H1 (cell line): ENCODE results near the gene HIVEP2. TPM values are rescaled to one million over a fixed set of nuclear protein-coding genes. Genes with fewer than 3 reads are reported as not detected.
A peak's percentile ranks its signal among the peaks of the same experiment; 100 is the strongest.

Source experiments
- CTCF ChIA-PET: fragments of 300-600 bp; sonication (Branson Sonifier 250); formaldehyde crosslinking; loops from one replicate; lab custom pipeline; 2021; ENCODE audit not compliant: partially characterized antibody; lab: Charles Lee
- POLR2A ChIA-PET: fragments of 300-600 bp; sonication (Branson Sonifier 250); formaldehyde crosslinking; loops from one replicate; lab custom pipeline; 2021; ENCODE audit warnings: inconsistent platforms; ENCODE audit not compliant: partially characterized antibody; lab: Charles Lee
- DNase-seq, 2 experiments: peaks; one replicate each; pipeline versions ENCODE4 v3.0.0 to v3.0.0-alpha.2; 2010 to 2022; ENCODE audit warnings: low spot score in 2 of 2, low read depth in 1 of 2, mixed read lengths in 1 of 2
- FAIRE-seq: peaks from 2 replicates; lab custom pipeline; 2011; peaks lifted over from hg19 to GRCh38; lab: Jason Lieb, UNC
- H2AFZ ChIP-seq: 2 replicates; pipeline ENCODE4 v1.8.1; 2012; ENCODE audit warnings: low read length, inconsistent platforms
- H2AK5ac ChIP-seq: 2 replicates; pipeline ENCODE4 v1.6.1; 2013; ENCODE audit warnings: low read depth, low read length
- H2BK120ac ChIP-seq: replicated peaks from 2 replicates; pipeline ENCODE3; 2013; ENCODE audit warnings: low read depth, low read length, inconsistent platforms
- H2BK12ac ChIP-seq: 2 replicates; pipeline ENCODE4 v1.6.1; 2013; ENCODE audit warnings: low read depth, low read length
- H2BK15ac ChIP-seq: 2 replicates; pipeline ENCODE4 v1.6.1; 2013; ENCODE audit warnings: low read length
- H2BK20ac ChIP-seq: 2 replicates; pipeline ENCODE4 v1.6.1; 2013; ENCODE audit warnings: low read length
- H2BK5ac ChIP-seq: 2 replicates; pipeline ENCODE4 v1.6.1; 2013; ENCODE audit warnings: low read depth, low read length
- H3K14ac ChIP-seq: 2 replicates; pipeline ENCODE4 v1.6.1; 2013; ENCODE audit warnings: inconsistent platforms; ENCODE audit not compliant: insufficient read length
- H3K18ac ChIP-seq: 2 replicates; pipeline ENCODE4 v1.6.1; 2013; ENCODE audit warnings: low read length; ENCODE audit errors: extremely low read depth
- H3K23ac ChIP-seq: 2 replicates; pipeline ENCODE4 v1.6.1; 2013; ENCODE audit warnings: inconsistent platforms; ENCODE audit not compliant: insufficient read length
- H3K23me2 ChIP-seq: 2 replicates; pipeline ENCODE4 v1.6.1; 2013; ENCODE audit warnings: low read depth, low read length
- H3K27ac ChIP-seq: 2 replicates; pipeline ENCODE4 v1.6.1; 2011; ENCODE audit warnings: low read depth, low read length, inconsistent platforms
- H3K27me3 ChIP-seq, 4 experiments: replicated peaks in 1 of 4; 1 replicate in 1 of 4; 2 replicates in 3 of 4; pipeline versions ENCODE4 v1.6.1 to v1.8.1; 2011 to 2013; ENCODE audit warnings: low read length in 3 of 4, mild to moderate bottlenecking in 3 of 4, inconsistent platforms in 2 of 4, mixed read lengths in 2 of 4, moderate library complexity in 1 of 4; ENCODE audit not compliant: control insufficient read depth in 3 of 4, insufficient read depth in 3 of 4; ENCODE audit errors: extremely low read depth in 1 of 4
- H3K36me3 ChIP-seq, 4 experiments: 2 replicates each; pipeline versions ENCODE4 v1.6.1 to v1.8.1; 2011 to 2013; ENCODE audit warnings: mild to moderate bottlenecking in 4 of 4, low read length in 3 of 4, moderate library complexity in 2 of 4, control low read depth in 1 of 4, inconsistent platforms in 1 of 4; ENCODE audit not compliant: insufficient read depth in 4 of 4, control insufficient read depth in 2 of 4
- H3K4ac ChIP-seq: replicated peaks from 2 replicates; pipeline ENCODE3; 2013; ENCODE audit warnings: low read length, low read depth, mixed read lengths, inconsistent platforms; ENCODE audit not compliant: insufficient read length
- H3K4me1 ChIP-seq, 4 experiments: replicated peaks in 1 of 4; 1 replicate in 1 of 4; 2 replicates in 3 of 4; pipeline versions ENCODE4 v1.6.1 to v1.8.1; 2011 to 2013; ENCODE audit warnings: low read length in 3 of 4, inconsistent platforms in 2 of 4, mixed read lengths in 1 of 4; ENCODE audit not compliant: insufficient read depth in 4 of 4, control insufficient read depth in 3 of 4
- H3K4me2 ChIP-seq, 2 experiments: 2 replicates each; pipeline versions ENCODE4 v1.6.1 to v1.8.1; 2011 to 2013; ENCODE audit warnings: low read depth in 2 of 2, low read length in 2 of 2, control low read depth in 1 of 2, inconsistent platforms in 1 of 2, mild to moderate bottlenecking in 1 of 2; ENCODE audit not compliant: insufficient read depth in 1 of 2
- H3K4me3 ChIP-seq, 4 experiments: fragments of 200-600, 300-600 bp in 1 of 4; sonication (generic), shearing (Covaris generic), sonication (Bioruptor Twin) in 1 of 4; 2 replicates each; pipeline versions ENCODE4 v1.5.1 to v1.8.1; 2011 to 2016; ENCODE audit warnings: low read length in 4 of 4, low read depth in 3 of 4, control low read depth in 2 of 4, inconsistent platforms in 2 of 4, mild to moderate bottlenecking in 2 of 4, mixed read lengths in 1 of 4, moderate library complexity in 1 of 4; ENCODE audit not compliant: insufficient read depth in 2 of 4; ENCODE audit errors: extremely low read depth in 1 of 4
- H3K56ac ChIP-seq: replicated peaks from 2 replicates; pipeline ENCODE3; 2013; ENCODE audit warnings: low read depth, mild to moderate bottlenecking, mixed read lengths, low read length, inconsistent platforms; ENCODE audit not compliant: insufficient read length
- H3K79me1 ChIP-seq: 2 replicates; pipeline ENCODE4 v1.6.1; 2013; ENCODE audit warnings: low read depth, low read length, control low read depth
- H3K79me2 ChIP-seq, 2 experiments: 2 replicates each; pipeline versions ENCODE4 v1.6.1 to v1.8.1; 2012 to 2013; ENCODE audit warnings: low read length in 2 of 2, mild to moderate bottlenecking in 2 of 2, inconsistent platforms in 1 of 2; ENCODE audit not compliant: insufficient read depth in 2 of 2, control insufficient read depth in 1 of 2
- H3K9ac ChIP-seq, 4 experiments: replicated peaks in 1 of 4; 1 replicate in 1 of 4; 2 replicates in 3 of 4; pipeline versions ENCODE4 v1.6.1 to v1.8.1; 2011 to 2013; ENCODE audit warnings: low read depth in 3 of 4, low read length in 3 of 4, control low read depth in 2 of 4, mild to moderate bottlenecking in 2 of 4, moderate library complexity in 2 of 4, inconsistent platforms in 1 of 4; ENCODE audit errors: extremely low read depth in 1 of 4
- H3K9me3 ChIP-seq, 2 experiments: 2 replicates each; pipeline versions ENCODE4 v1.6.1 to v1.8.1; 2012 to 2013; ENCODE audit warnings: mild to moderate bottlenecking in 2 of 2, moderate library complexity in 2 of 2, control low read depth in 1 of 2, inconsistent platforms in 1 of 2, low read depth in 1 of 2, low read length in 1 of 2, mixed read lengths in 1 of 2; ENCODE audit not compliant: insufficient read depth in 2 of 2
- H4K20me1 ChIP-seq, 2 experiments: replicated peaks in 1 of 2; 2 replicates each; pipeline versions ENCODE3 to v1.8.1; 2011 to 2013; ENCODE audit warnings: inconsistent platforms in 2 of 2, low read length in 2 of 2, mild to moderate bottlenecking in 1 of 2; ENCODE audit not compliant: insufficient read depth in 2 of 2, control insufficient read depth in 1 of 2
- H4K5ac ChIP-seq: 2 replicates; pipeline ENCODE4 v1.6.1; 2013; ENCODE audit warnings: low read length, low read depth, mixed read lengths, inconsistent platforms; ENCODE audit not compliant: insufficient read length
- H4K8ac ChIP-seq: 2 replicates; pipeline ENCODE4 v1.8.0; 2013; ENCODE audit warnings: mild to moderate bottlenecking, moderate library complexity, low read length, inconsistent platforms; ENCODE audit not compliant: insufficient read depth; ENCODE audit errors: extremely low read depth
- H4K91ac ChIP-seq: replicated peaks from 2 replicates; pipeline ENCODE3; 2013; ENCODE audit warnings: low read length, mixed read lengths, inconsistent platforms; ENCODE audit not compliant: insufficient read length
- PHF8 ChIP-seq: fragments of 200-600 bp; sonication (generic); conservative IDR thresholded peaks from 2 replicates; pipeline ENCODE4 v1.7.1; 2012; ENCODE audit warnings: low read depth, mild to moderate bottlenecking, inconsistent platforms, low read length, moderate library complexity
- SAP30 ChIP-seq: fragments of 300-600 bp; sonication (generic); IDR thresholded peaks from 2 replicates; pipeline ENCODE4 v1.7.1; 2012; ENCODE audit warnings: low read length, moderate library complexity, mild to moderate bottlenecking, inconsistent platforms; ENCODE audit not compliant: insufficient read depth, insufficient replicate concordance
- WGBS, 2 experiments: shearing (Covaris generic) in 1 of 2; methylation state at CpG; one replicate each; pipeline versions ENCODE4 v1.1.6 to v1.1.7; 2013 to 2015; ENCODE audit warnings: low lambda C conversion rate in 2 of 2, mixed read lengths in 2 of 2, inconsistent platforms in 1 of 2, low coverage in 1 of 2, missing lambda C conversion rate in 1 of 2; ENCODE audit not compliant: insufficient replicate concordance in 2 of 2, insufficient coverage in 1 of 2, insufficient read length in 1 of 2; ENCODE audit errors: extremely low coverage in 1 of 2, missing lambda C conversion rate in 1 of 2; 5-methylcytosine and 5-hydroxymethylcytosine counted together
- polyA plus RNA-seq, 7 experiments: library from polyadenylated mRNA; depleted of rRNA in 3 of 7; stranded (reverse) in 5 of 7; unstranded in 2 of 7; fragments of >200 nt in 5 of 7; fragments of 200-250 nt in 2 of 7; gene quantifications; 1 replicate in 5 of 7; 2 replicates in 1 of 7; 4 replicates in 1 of 7; pipeline versions ENCODE4 v1.2.1 to v1.2.3, GENCODE V29; 2011 to 2013; ENCODE audit warnings: missing spikeins in 2 of 7, mixed read lengths in 2 of 7
- total RNA-seq: library from RNA; stranded (reverse); fragmentation: NEBNext Ultra II Directional; extraction: Animal tissue kit (Norgen Biotek cat#: 25700); gene quantifications from 2 replicates; pipeline ENCODE4 v1.2.1, GENCODE V29; 2021

HIVEP2 gene
- total and polyA plus RNA-seq, 2 of the 8 experiments (the other 6 are each of a cell fraction or from before 2014, with no cell fraction given) = 2.2 to 6.1 TPM

DNA sequence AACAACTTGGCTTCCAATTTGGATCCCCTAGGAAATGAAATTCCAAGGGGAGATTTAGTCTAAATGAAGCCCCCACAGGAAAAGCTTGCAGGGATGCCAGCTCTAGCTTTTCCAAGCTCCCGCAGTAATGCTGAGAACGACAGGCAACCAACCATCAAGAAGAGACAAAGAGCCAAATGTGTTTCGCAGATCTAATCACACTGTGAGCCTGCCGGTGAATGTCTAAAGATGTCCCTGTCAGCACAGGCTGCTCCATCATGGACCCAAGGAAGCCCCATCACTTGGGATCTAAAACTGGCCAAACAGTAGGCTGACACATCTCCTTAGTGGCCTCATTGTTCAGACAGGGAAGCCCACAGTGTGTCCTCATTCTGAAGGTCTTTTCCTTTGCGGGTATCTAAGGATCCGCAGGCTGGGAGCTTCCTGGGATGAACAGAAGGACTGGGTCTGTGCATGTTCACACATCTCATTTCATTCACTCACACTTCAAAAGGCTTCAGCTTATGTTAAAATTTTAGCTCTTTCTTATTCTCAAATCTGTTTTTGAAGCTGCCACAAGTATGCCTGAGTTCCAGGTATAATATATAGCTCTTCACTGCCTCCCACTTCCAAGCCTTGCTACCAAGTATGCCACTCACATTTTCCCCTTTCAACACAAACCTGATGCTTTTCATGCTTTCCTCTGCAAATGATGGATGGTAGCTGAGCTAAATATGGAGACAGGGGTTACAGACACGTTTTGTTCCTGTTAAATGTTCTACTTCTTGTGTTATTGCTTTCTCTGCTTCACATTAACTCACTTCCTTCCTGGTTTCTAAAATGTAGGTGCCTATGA lies 229.8 kb downstream of the HIVEP2 start:
- DNase-seq = no peak
- H3K9ac ChIP-seq = no peak overlapping the region
- H3K9me3 ChIP-seq = no peaks in the 10 kb centered on the region
- H2AK5ac ChIP-seq = no peak overlapping the region
- peaks cover 0 to 7% (median 0%) of the 10 kb centered on the region in 4 experiments; a peak in 1 of 7 replicates for H3K4me1 ChIP-seq
- WGBS, 2 experiments = 91% methylated on average over 7 of the region's 7 CpGs; no CpG with 5 or more reads in 1 of the 2 experiments
- no peaks in the 10 kb centered on the region for H3K23me2 ChIP-seq
- H3K4me3 ChIP-seq = no peak overlapping the region
- CTCF ChIA-PET = interaction anchor here (0.9 to 1.9 kb wide), 9 partner anchors 16 to 622 kb away, joined by 3 to 6 read pairs (median 3); no protein-coding TSS in a partner anchor
- H4K8ac ChIP-seq = no peak overlapping the region
- no peak overlapping the region for H3K4me2 ChIP-seq
- H3K14ac ChIP-seq = no peak overlapping the region
- peak overlapping the region; percentile 45 for H2AFZ ChIP-seq
- FAIRE-seq = no peak
- no peak overlapping the region for H2BK15ac ChIP-seq
- no peak overlapping the region for H4K5ac ChIP-seq
- H2BK120ac ChIP-seq = no peak overlapping the region
- no peak overlapping the region for H4K91ac ChIP-seq
- POLR2A ChIA-PET = no interaction called here
- no peaks in the 10 kb centered on the region for H3K79me1 ChIP-seq
- no peak overlapping the region for H2BK20ac ChIP-seq
- H3K23ac ChIP-seq = no peak overlapping the region
- H3K36me3 ChIP-seq = no peaks in the 10 kb centered on the region
- no peaks in the 10 kb centered on the region for H3K79me2 ChIP-seq
- H3K56ac ChIP-seq = no peak overlapping the region
- no peak overlapping the region for H3K4ac ChIP-seq
- H3K27ac ChIP-seq = no peak overlapping the region
- no peak overlapping the region for H2BK12ac ChIP-seq
- no peak overlapping the region for H2BK5ac ChIP-seq
- H4K20me1 ChIP-seq = no peaks in the 10 kb centered on the region
- no peaks in the 10 kb centered on the region for H3K27me3 ChIP-seq
- peak overlapping the region; percentile 1; the same call in 1 of the 2 replicates for H3K18ac ChIP-seq
- no peak for TF ChIP-seq SAP30
- TF ChIP-seq PHF8 = no peak
